Muscle of leg (tissue), 11 donors: ENCODE results near the gene HDDC2. TPM values are rescaled to one million over a fixed set of nuclear protein-coding genes. Genes with fewer than 3 reads are reported as not detected.

Experiments used
- DNase-seq: peaks from one replicate; pipeline ENCODE4 v3.0.0; 2013
- H3K27ac ChIP-seq: one replicate; pipeline ENCODE4 v1.5.1; 2013; ENCODE audit warnings: mild to moderate bottlenecking, low read length, control low read depth
- H3K27me3 ChIP-seq: one replicate; pipeline ENCODE4 v1.6.1; 2013; ENCODE audit warnings: low read length; ENCODE audit not compliant: control insufficient read depth, insufficient read depth
- H3K36me3 ChIP-seq: one replicate; pipeline ENCODE4 v1.6.1; 2013; ENCODE audit warnings: low read length; ENCODE audit not compliant: control insufficient read depth, insufficient read depth
- H3K4me1 ChIP-seq: one replicate; pipeline ENCODE4 v1.6.1; 2013; ENCODE audit warnings: low read length; ENCODE audit not compliant: control insufficient read depth, insufficient read depth
- H3K4me3 ChIP-seq: one replicate; pipeline ENCODE4 v1.5.1; 2013; ENCODE audit warnings: low read length, control low read depth
- H3K9me3 ChIP-seq: replicated peaks from 2 replicates; pipeline ENCODE4 v1.6.1; 2013; ENCODE audit warnings: low read depth, low read length; ENCODE audit not compliant: control insufficient read depth
- WGBS: methylation state at CpG from one replicate; pipeline ENCODE4 v1.1.5; 2013; ENCODE audit warnings: missing lambda C conversion rate; ENCODE audit not compliant: insufficient coverage; 5-methylcytosine and 5-hydroxymethylcytosine counted together
- polyA plus RNA-seq, 8 donors: library from polyadenylated mRNA; unstranded; fragments of 120-200 nt; gene quantifications; one replicate each; pipeline versions ENCODE4 v1.2.1 to v1.2.3, GENCODE V29; 2013; ENCODE audit warnings: inconsistent platforms in 1 of 8, low replicate concordance in 1 of 8; ENCODE audit not compliant: insufficient read length in 8 of 8, insufficient read depth in 1 of 8
- total RNA-seq: library from RNA; stranded (reverse); fragments of 120-200 nt; gene quantifications from one replicate; pipeline ENCODE4 v1.2.4, GENCODE V29; 2013

Gene HDDC2
- total and polyA plus RNA-seq, 9 donors: 50.2 to 72.5 (median 61.0) TPM

GRCh38 chr6:125230674-125231073, 71.1 kb downstream of the HDDC2 start:
- Histone ChIP-seq H3K4me3 (no peak overlapping the region), H3K4me1 (no peaks in the 10 kb centered on the region), H3K27ac (no peak overlapping the region), H3K36me3 (no peaks in the 10 kb centered on the region), H3K27me3 (no peaks in the 10 kb centered on the region), H3K9me3 (no peaks in the 10 kb centered on the region)
- no peak for DNase-seq
- WGBS: no CpG with 5 or more reads among the region's 3 CpGs

- H3K27ac ChIP-seq: no peak overlapping the region
- no peaks in the 10 kb centered on the region for H3K4me1 ChIP-seq
- H3K36me3 ChIP-seq: no peaks in the 10 kb centered on the region
- DNase-seq: no peak
- no peaks in the 10 kb centered on the region for H3K27me3 ChIP-seq
- 72% methylated on average over 3 of the region's 6 CpGs for WGBS
- no peak overlapping the region for H3K4me3 ChIP-seq
- H3K9me3 ChIP-seq: no peaks in the 10 kb centered on the region
Observed at GRCh38 chr6:125228981-125229479, 72.7 kb downstream of the HDDC2 start.

DNA sequence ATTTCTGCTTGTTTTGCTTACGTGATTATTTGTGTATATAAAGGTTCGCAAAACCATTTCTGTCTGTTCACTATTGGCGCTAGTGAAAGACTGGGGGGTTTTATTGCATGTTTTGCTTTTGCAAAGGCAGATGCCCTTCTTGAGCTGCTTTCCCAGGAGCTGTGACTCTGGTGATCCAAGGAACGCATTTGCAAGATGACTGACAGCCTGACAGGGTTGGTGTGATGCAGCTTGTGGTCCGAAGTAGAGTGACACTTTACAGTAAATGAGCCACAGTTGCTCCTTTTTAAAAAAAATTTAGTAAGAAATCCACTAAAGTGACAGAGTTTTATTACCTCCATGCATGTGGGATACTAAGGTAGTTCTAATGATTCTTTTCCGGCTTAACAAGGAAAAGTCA, 74.5 kb downstream of the HDDC2 start:
- no peaks in the 10 kb centered on the region for H3K9me3 ChIP-seq
- H3K4me3 ChIP-seq: no peak overlapping the region
- WGBS: no CpG with 5 or more reads among the region's 6 CpGs
- no peaks in the 10 kb centered on the region for H3K27me3 ChIP-seq
- no peaks in the 10 kb centered on the region for H3K36me3 ChIP-seq
- no peaks in the 10 kb centered on the region for H3K4me1 ChIP-seq
- H3K27ac ChIP-seq: no peak overlapping the region
- no peak for DNase-seq

Other genes with a start within 250 kb of the HDDC2 start
- gene TPD52L1, start 148.2 kb downstream of the HDDC2 start, total RNA-seq: 39.8 TPM
- gene TPD52L1, start 148.2 kb downstream of the HDDC2 start, polyA plus RNA-seq: 10 to 100 TPM; 31.9 to 71.0 (median 43.1) TPM